Upper lobe of left lung (tissue), 4 donors: ENCODE data around the gene SND1.

Experiments used
- CTCF ChIP-seq, 6 experiments: fragments of 450-650 bp in 4 of 6; fragments of 200-600 bp in 2 of 6; sonication (generic) in 2 of 6; IDR thresholded peaks; one replicate each; pipeline ENCODE4 v1.5.1; 2016 to 2019; ENCODE audit warnings: antibody characterized with exemption in 6 of 6
- EP300 ChIP-seq, 4 donors: sonication (generic); formaldehyde crosslinking; IDR thresholded peaks; one replicate each; pipeline ENCODE4 v1.5.1; 2017; ENCODE audit warnings: antibody characterized with exemption in 4 of 4, control low read depth in 2 of 4
- POLR2A ChIP-seq, 4 donors: fragments of 450-650 bp; IDR thresholded peaks; one replicate each; pipeline ENCODE4 v1.5.1; 2016 to 2017; ENCODE audit warnings: antibody characterized with exemption in 4 of 4, mild to moderate bottlenecking in 2 of 4
- POLR2AphosphoS5 ChIP-seq, 2 donors: sonication (generic); formaldehyde crosslinking; IDR thresholded peaks; one replicate each; pipeline ENCODE4 v1.5.1; 2017; ENCODE audit warnings: antibody characterized with exemption in 2 of 2

DNA sequence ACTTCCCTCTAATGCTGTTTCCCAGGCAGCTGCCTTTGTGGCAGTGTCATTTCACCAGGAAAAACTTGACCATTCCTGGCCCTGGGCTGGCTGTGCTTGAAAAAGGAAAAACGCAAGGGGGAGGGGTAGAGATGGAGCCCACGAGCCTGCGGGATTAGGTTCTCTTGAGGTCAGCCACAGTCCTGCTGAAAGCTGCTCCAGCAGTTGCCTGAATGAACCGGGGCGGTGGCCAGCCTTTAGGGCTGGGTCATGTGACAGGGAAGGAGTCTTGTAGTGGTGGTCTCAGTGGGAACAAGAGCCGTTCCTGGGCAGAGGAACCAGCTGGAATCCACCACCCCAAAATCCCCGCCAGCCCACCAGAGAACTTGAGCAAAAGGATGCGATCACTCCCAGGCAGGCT lies 430.4 kb downstream of the SND1 start:
- TF ChIP-seq POLR2AphosphoS5 (IDR thresholded peaks at IDR 0.05) (no peak), CTCF (IDR thresholded peaks at IDR 0.05) (no peak), POLR2A (IDR thresholded peaks at IDR 0.05) (no peak), EP300 (IDR thresholded peaks at IDR 0.05) (no peak)
